SK-N-SH (cell line): ENCODE results near the gene FGF5.
A peak's percentile ranks its signal among the peaks of the same experiment; 100 is the strongest.

Source experiments
- CTCF ChIP-seq: fragments of 200-600 bp; sonication (generic); IDR thresholded peaks from 2 replicates; pipeline ENCODE4 v1.6.1; 2017; ENCODE audit warnings: antibody characterized with exemption, mild to moderate bottlenecking, moderate library complexity
- ELF1 ChIP-seq: IDR thresholded peaks from 2 replicates; pipeline ENCODE4 v1.4.0; 2012
- GABPA ChIP-seq: IDR thresholded peaks from 2 replicates; pipeline ENCODE4 v1.4.0; 2012; ENCODE audit warnings: low read depth, mild to moderate bottlenecking
- GATA2 ChIP-seq: sonication (generic); formaldehyde crosslinking; IDR thresholded peaks from 2 replicates; pipeline ENCODE4 v1.5.0; 2020; ENCODE audit warnings: mild to moderate bottlenecking, missing genetic modification reagents
- MXI1 ChIP-seq: IDR thresholded peaks from 2 replicates; pipeline ENCODE4 v1.6.1; 2012; ENCODE audit warnings: mild to moderate bottlenecking, low read depth, low read length, improper control_type of control experiment
- POLR2AphosphoS5 ChIP-seq: IDR thresholded peaks from 2 replicates; pipeline ENCODE4 v1.6.1; 2012; ENCODE audit warnings: low read depth, low read length
- RAD21 ChIP-seq: IDR thresholded peaks from 2 replicates; pipeline ENCODE4 v1.6.1; 2012; ENCODE audit warnings: mild to moderate bottlenecking, low read length
- SIN3A ChIP-seq: IDR thresholded peaks from 2 replicates; pipeline ENCODE4 v1.6.1; 2012; ENCODE audit warnings: low read depth, mild to moderate bottlenecking, low read length, moderate library complexity, borderline replicate concordance
- TCF12 ChIP-seq: IDR thresholded peaks from 2 replicates; pipeline ENCODE4 v1.4.0; 2012
- TF ChIP-seq, protein P1 (sequence below): IDR thresholded peaks from 2 replicates; pipeline ENCODE4; 2012
- TF ChIP-seq, protein P2 (sequence below): IDR thresholded peaks from 2 replicates; pipeline ENCODE4 v1.6.1; 2012; ENCODE audit warnings: mild to moderate bottlenecking, low read depth, low read length, moderate library complexity

GRCh38 chr4:80307183-80307735 lies 40.8 kb downstream of the FGF5 start:
- TF ChIP-seq GABPA, result no peak
- no peak for TF ChIP-seq ELF1
- no peak for TF ChIP-seq CTCF
- TF ChIP-seq, protein P1, sequence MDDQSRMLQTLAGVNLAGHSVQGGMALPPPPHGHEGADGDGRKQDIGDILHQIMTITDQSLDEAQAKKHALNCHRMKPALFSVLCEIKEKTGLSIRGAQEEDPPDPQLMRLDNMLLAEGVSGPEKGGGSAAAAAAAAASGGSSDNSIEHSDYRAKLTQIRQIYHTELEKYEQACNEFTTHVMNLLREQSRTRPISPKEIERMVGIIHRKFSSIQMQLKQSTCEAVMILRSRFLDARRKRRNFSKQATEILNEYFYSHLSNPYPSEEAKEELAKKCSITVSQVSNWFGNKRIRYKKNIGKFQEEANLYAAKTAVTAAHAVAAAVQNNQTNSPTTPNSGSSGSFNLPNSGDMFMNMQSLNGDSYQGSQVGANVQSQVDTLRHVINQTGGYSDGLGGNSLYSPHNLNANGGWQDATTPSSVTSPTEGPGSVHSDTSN, result peak; percentile 47
- no peak for TF ChIP-seq MXI1
- no peak for TF ChIP-seq SIN3A
- peak; percentile 7; the same call in 1 of the 2 replicates for TF ChIP-seq POLR2AphosphoS5
- no peak for TF ChIP-seq RAD21
- TF ChIP-seq, protein P2, sequence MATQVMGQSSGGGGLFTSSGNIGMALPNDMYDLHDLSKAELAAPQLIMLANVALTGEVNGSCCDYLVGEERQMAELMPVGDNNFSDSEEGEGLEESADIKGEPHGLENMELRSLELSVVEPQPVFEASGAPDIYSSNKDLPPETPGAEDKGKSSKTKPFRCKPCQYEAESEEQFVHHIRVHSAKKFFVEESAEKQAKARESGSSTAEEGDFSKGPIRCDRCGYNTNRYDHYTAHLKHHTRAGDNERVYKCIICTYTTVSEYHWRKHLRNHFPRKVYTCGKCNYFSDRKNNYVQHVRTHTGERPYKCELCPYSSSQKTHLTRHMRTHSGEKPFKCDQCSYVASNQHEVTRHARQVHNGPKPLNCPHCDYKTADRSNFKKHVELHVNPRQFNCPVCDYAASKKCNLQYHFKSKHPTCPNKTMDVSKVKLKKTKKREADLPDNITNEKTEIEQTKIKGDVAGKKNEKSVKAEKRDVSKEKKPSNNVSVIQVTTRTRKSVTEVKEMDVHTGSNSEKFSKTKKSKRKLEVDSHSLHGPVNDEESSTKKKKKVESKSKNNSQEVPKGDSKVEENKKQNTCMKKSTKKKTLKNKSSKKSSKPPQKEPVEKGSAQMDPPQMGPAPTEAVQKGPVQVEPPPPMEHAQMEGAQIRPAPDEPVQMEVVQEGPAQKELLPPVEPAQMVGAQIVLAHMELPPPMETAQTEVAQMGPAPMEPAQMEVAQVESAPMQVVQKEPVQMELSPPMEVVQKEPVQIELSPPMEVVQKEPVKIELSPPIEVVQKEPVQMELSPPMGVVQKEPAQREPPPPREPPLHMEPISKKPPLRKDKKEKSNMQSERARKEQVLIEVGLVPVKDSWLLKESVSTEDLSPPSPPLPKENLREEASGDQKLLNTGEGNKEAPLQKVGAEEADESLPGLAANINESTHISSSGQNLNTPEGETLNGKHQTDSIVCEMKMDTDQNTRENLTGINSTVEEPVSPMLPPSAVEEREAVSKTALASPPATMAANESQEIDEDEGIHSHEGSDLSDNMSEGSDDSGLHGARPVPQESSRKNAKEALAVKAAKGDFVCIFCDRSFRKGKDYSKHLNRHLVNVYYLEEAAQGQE, result no peak
- no peak for TF ChIP-seq GATA2 (CRISPR knock-in tag)
- peak; percentile 81 for TF ChIP-seq TCF12
